Endothelial cell of umbilical vein (primary cell): Measurements from ENCODE around the gene PKN2. TPM values are rescaled to one million over a fixed set of nuclear protein-coding genes. Genes with fewer than 3 reads are reported as not detected.
"Not testable (repeated sequence)": the region's sequence is repeated elsewhere in the genome, so short reads cannot be mapped to it uniquely, and the experiment has no call there.

ENCODE experiments used
- BruUV-seq: library from RNA; stranded (reverse); fragments of 400-500 nt; replicated peaks from 2 replicates; lab custom pipeline; 2021; lab: Mats Ljungman, UMichigan
- CTCF ChIA-PET: fragments of 300-600, 350-600 bp; sonication (Branson Sonifier 250); formaldehyde crosslinking; loops from one replicate; lab custom pipeline; 2021; ENCODE audit warnings: antibody characterized with exemption, inconsistent platforms; lab: Charles Lee
- POLR2A ChIA-PET: fragments of 300-600, 350-600 bp; sonication (Branson Sonifier 250); formaldehyde crosslinking; loops from one replicate; lab custom pipeline; 2021; ENCODE audit warnings: antibody characterized with exemption, inconsistent platforms; lab: Charles Lee
- DNase-seq: peaks from one replicate; pipeline ENCODE4 v3.0.0-alpha.2; 2011; ENCODE audit warnings: low read depth, low spot score
- FAIRE-seq: peaks from 2 replicates; lab custom pipeline; 2011; peaks lifted over from hg19 to GRCh38; lab: Jason Lieb, UNC
- H2AFZ ChIP-seq: 2 replicates; pipeline ENCODE4 v1.6.0; 2012; ENCODE audit warnings: low read depth, low read length, control low read depth, inconsistent platforms
- H3K27ac ChIP-seq: 2 replicates; pipeline ENCODE4 v1.5.1; 2011; ENCODE audit warnings: low read depth, mild to moderate bottlenecking, control low read depth, low read length, moderate library complexity; ENCODE audit not compliant: insufficient read depth
- H3K27me3 ChIP-seq, 2 experiments: 2 replicates each; pipeline versions ENCODE4 v1.6.0 to v1.6.1; 2011; ENCODE audit warnings: low read length in 2 of 2, mixed read lengths in 1 of 2; ENCODE audit not compliant: control insufficient read depth in 2 of 2, insufficient read depth in 2 of 2
- H3K36me3 ChIP-seq, 2 experiments: 2 replicates in 1 of 2; 3 replicates in 1 of 2; pipeline ENCODE4 v1.5.1; 2011; ENCODE audit warnings: low read length in 2 of 2, mild to moderate bottlenecking in 1 of 2, moderate library complexity in 1 of 2; ENCODE audit not compliant: control insufficient read depth in 2 of 2, insufficient read depth in 2 of 2; ENCODE audit errors: extremely low read depth in 1 of 2
- H3K4me1 ChIP-seq: 3 replicates; pipeline ENCODE4 v1.5.1; 2011; ENCODE audit warnings: mild to moderate bottlenecking, low read length; ENCODE audit not compliant: control insufficient read depth, insufficient read depth; ENCODE audit errors: extremely low read depth
- H3K4me2 ChIP-seq: 2 replicates; pipeline ENCODE4 v1.6.1; 2011; ENCODE audit warnings: low read length, control low read depth, mixed read lengths; ENCODE audit not compliant: insufficient read depth
- H3K4me3 ChIP-seq, 3 experiments: fragments of 200-600 bp in 1 of 3; sonication (generic), shearing (Covaris generic) in 1 of 3; replicated peaks in 1 of 3; 2 replicates each; pipeline ENCODE4 v1.5.1; 2011 to 2016; ENCODE audit warnings: control low read depth in 3 of 3, low read length in 3 of 3, mild to moderate bottlenecking in 2 of 3, inconsistent platforms in 1 of 3, low read depth in 1 of 3, moderate library complexity in 1 of 3; ENCODE audit not compliant: insufficient read depth in 1 of 3
- H3K79me2 ChIP-seq: 2 replicates; pipeline ENCODE4 v1.6.0; 2012; ENCODE audit warnings: low read length, inconsistent platforms; ENCODE audit not compliant: control insufficient read depth, insufficient read depth
- H3K9ac ChIP-seq: replicated peaks from 2 replicates; pipeline ENCODE3; 2011; ENCODE audit warnings: low read length, control low read depth; ENCODE audit not compliant: insufficient read depth; ENCODE audit errors: extremely low read depth
- H3K9me1 ChIP-seq: replicated peaks from 3 replicates; pipeline ENCODE4 v1.6.0; 2011; ENCODE audit warnings: mild to moderate bottlenecking, low read length; ENCODE audit not compliant: control insufficient read depth, insufficient read depth; ENCODE audit errors: extremely low read depth
- H3K9me3 ChIP-seq: replicated peaks from 2 replicates; pipeline ENCODE4 v1.5.1; 2012; ENCODE audit warnings: low read length, inconsistent platforms; ENCODE audit not compliant: control insufficient read depth, insufficient read depth
- H4K20me1 ChIP-seq: replicated peaks from 2 replicates; pipeline ENCODE3; 2011; ENCODE audit warnings: mild to moderate bottlenecking, low read length; ENCODE audit not compliant: control insufficient read depth, insufficient read depth; ENCODE audit errors: extremely low read depth
- EZH2 ChIP-seq: IDR thresholded peaks from 2 replicates; pipeline ENCODE4 v1.6.1; 2012; ENCODE audit warnings: borderline replicate concordance, low read depth, mild to moderate bottlenecking, moderate library complexity, low read length, inconsistent platforms; ENCODE audit not compliant: severe bottlenecking
- FOS ChIP-seq: IDR thresholded peaks from 2 replicates; pipeline ENCODE4 v1.6.1; 2011; ENCODE audit warnings: mild to moderate bottlenecking, low read length, moderate library complexity, borderline replicate concordance; ENCODE audit not compliant: insufficient read depth
- GATA2 ChIP-seq: IDR thresholded peaks from 2 replicates; pipeline ENCODE4 v1.7.0; 2011; ENCODE audit warnings: low read depth, mild to moderate bottlenecking, moderate library complexity, mixed read lengths, low read length; ENCODE audit not compliant: insufficient read length, insufficient read depth
- JUN ChIP-seq: IDR thresholded peaks from 2 replicates; pipeline ENCODE4 v1.6.1; 2011; ENCODE audit warnings: borderline replicate concordance, low read depth; ENCODE audit not compliant: insufficient read length, insufficient read depth
- MYC ChIP-seq: IDR thresholded peaks from one replicate; pipeline ENCODE4 v1.6.1; 2011; ENCODE audit warnings: mild to moderate bottlenecking, low read depth, low read length
- POLR2A ChIP-seq: IDR thresholded peaks from 2 replicates; pipeline ENCODE4 v1.6.1; 2012; ENCODE audit warnings: low read depth, mild to moderate bottlenecking, control low read depth, low read length
- POLR2AphosphoS5 ChIP-seq: IDR thresholded peaks from 2 replicates; pipeline ENCODE4 v1.6.1; 2012; ENCODE audit warnings: low read depth, mild to moderate bottlenecking, control low read depth, low read length, moderate library complexity; ENCODE audit not compliant: insufficient read depth
- dilution Hi-C: fragments of 300-500 bp; cut with MboI; formaldehyde crosslinking; loops from one replicate; pipeline ENCODE4 v1.15.0; 2019; ENCODE audit warnings: low sequenced_read_pairs; ENCODE audit not compliant: extremely low pct_ligation_motif_present
- intact Hi-C: fragments of 100-400 bp; cut with micrococcal nuclease; formaldehyde crosslinking; loops from one replicate; pipeline ENCODE4 v1.10.0; 2022
- polyA plus RNA-seq, 4 experiments: library from polyadenylated mRNA; depleted of rRNA in 3 of 4; stranded (reverse) in 3 of 4; unstranded in 1 of 4; fragments of >200 nt; gene quantifications; 2 replicates each; pipeline versions ENCODE4 v1.2.1 to v1.2.3, GENCODE V29; 2011 to 2012; ENCODE audit warnings: missing spikeins in 1 of 4
- total RNA-seq: library from RNA; stranded (reverse); gene quantifications from 2 replicates; pipeline ENCODE4 v1.2.3, GENCODE V29; 2021
- TF ChIP-seq, protein P1 (sequence below), 2 donors: IDR thresholded peaks; 1 replicate in 1 of 2; 2 replicates in 1 of 2; pipeline ENCODE4 v1.5.1; 2011; ENCODE audit warnings: low read length in 2 of 2, mild to moderate bottlenecking in 2 of 2, moderate library complexity in 2 of 2, control low read depth in 1 of 2, inconsistent platforms in 1 of 2, low read depth in 1 of 2; ENCODE audit not compliant: insufficient read depth in 1 of 2; ENCODE audit errors: extremely low read depth in 1 of 2
- TF ChIP-seq, protein P2 (sequence below): IDR thresholded peaks from 2 replicates; pipeline ENCODE4 v1.6.1; 2011; ENCODE audit not compliant: insufficient read depth, insufficient read length

PKN2 gene
- total and polyA plus RNA-seq, 2 donors (not counting 3 experiments of a cell fraction or from before 2014, with no cell fraction given), result 11.5 to 47.3 TPM

DNA sequence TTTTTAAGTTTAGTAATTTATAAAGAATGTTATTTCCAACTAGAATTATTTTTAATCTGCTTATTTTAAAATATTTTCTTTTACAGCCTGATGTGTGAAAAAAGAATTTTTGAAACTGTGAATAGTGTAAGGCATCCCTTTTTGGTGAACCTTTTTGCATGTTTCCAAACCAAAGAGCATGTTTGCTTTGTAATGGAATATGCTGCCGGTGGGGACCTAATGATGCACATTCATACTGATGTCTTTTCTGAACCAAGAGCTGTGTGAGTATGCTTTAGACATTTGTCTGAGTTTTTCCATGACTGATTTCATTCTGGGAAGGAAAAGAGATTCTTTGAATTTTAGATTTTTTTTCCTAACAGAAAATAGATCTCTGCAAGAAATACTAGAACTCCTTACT lies 129.4 kb downstream of the PKN2 start:
- intact Hi-C loops, result no loop called here
- ChIA-PET CTCF (interaction anchor here (1.4 kb wide), 1 partner anchor 9 kb away, joined by 3 read pairs; no protein-coding TSS in a partner anchor), POLR2A (no interaction called here)
- no peaks in the 10 kb centered on the region for H3K9me3 ChIP-seq
- H3K4me1 ChIP-seq, result no peaks in the 10 kb centered on the region
- DNase-seq, result no peak
- TF ChIP-seq GATA2 (no peak), EZH2 (no peak), POLR2A (no peak), JUN (no peak), FOS (no peak), MYC (no peak), POLR2AphosphoS5 (no peak)
- TF ChIP-seq, protein P1, sequence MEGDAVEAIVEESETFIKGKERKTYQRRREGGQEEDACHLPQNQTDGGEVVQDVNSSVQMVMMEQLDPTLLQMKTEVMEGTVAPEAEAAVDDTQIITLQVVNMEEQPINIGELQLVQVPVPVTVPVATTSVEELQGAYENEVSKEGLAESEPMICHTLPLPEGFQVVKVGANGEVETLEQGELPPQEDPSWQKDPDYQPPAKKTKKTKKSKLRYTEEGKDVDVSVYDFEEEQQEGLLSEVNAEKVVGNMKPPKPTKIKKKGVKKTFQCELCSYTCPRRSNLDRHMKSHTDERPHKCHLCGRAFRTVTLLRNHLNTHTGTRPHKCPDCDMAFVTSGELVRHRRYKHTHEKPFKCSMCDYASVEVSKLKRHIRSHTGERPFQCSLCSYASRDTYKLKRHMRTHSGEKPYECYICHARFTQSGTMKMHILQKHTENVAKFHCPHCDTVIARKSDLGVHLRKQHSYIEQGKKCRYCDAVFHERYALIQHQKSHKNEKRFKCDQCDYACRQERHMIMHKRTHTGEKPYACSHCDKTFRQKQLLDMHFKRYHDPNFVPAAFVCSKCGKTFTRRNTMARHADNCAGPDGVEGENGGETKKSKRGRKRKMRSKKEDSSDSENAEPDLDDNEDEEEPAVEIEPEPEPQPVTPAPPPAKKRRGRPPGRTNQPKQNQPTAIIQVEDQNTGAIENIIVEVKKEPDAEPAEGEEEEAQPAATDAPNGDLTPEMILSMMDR (IDR thresholded peaks at IDR 0.05; ENCODE audit: extremely low read depth in 1 of 2, insufficient read depth in 1 of 2, low read depth in 1 of 2, low read length in 2 of 2), result no peak
- TF ChIP-seq, protein P2, sequence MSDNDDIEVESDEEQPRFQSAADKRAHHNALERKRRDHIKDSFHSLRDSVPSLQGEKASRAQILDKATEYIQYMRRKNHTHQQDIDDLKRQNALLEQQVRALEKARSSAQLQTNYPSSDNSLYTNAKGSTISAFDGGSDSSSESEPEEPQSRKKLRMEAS, result no peak
- no peaks in the 10 kb centered on the region for H3K27me3 ChIP-seq
- H3K4me3 ChIP-seq, result no peak overlapping the region
- no peaks in the 10 kb centered on the region for H3K79me2 ChIP-seq
- FAIRE-seq, result no peak
- no peak overlapping the region for H3K9ac ChIP-seq
- BruUV-seq, result no TSS peak
- no peak overlapping the region for H2AFZ ChIP-seq
- dilution Hi-C loops, result no loop called here
- H3K36me3 ChIP-seq, result no peaks in the 10 kb centered on the region
- H3K9me1 ChIP-seq, result no peaks in the 10 kb centered on the region
- H3K4me2 ChIP-seq, result no peak overlapping the region
- H3K27ac ChIP-seq, result no peak overlapping the region
- H4K20me1 ChIP-seq, result no peaks in the 10 kb centered on the region

DNA sequence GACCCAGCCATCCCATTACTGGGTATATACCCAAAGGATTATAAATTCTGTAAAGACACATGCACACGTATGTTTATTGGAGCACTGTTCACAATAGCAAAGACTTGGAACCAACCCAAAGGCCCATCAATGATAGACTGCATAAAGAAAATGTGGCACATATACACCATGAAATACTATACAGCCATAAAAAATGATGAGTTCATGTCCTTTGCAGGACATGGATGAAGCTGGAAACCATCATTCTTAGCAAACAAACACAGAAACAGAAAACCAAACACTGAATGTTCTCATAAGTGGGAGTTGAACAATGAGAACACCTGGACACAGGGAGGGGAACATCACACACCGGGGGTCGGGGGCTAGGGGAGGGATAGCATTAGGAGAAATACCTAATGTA lies 135.6 kb downstream of the PKN2 start:
- intact Hi-C loops, H3K27me3 ChIP-seq, H3K36me3 ChIP-seq, H2AFZ ChIP-seq, H3K4me2 ChIP-seq, H3K79me2 ChIP-seq, H3K9me1 ChIP-seq, H3K27ac ChIP-seq, H4K20me1 ChIP-seq, H3K4me3 ChIP-seq, H3K4me1 ChIP-seq, H3K9me3 ChIP-seq, DNase-seq, dilution Hi-C loops, FAIRE-seq, CTCF ChIA-PET, BruUV-seq, H3K9ac ChIP-seq, POLR2A ChIA-PET: not testable (repeated sequence)
